ENCODE results near the gene ME3.

ME3 gene

GRCh38 chr11:86484795-86485166 is 187.6 kb downstream of the ME3 start:
- Histone ChIP-seq H2AFZ (ENCODE audit: low read length) (no peak overlapping the region), H3K27ac (ENCODE audit: low read length) (no peak overlapping the region), H3K9ac (ENCODE audit: low read length) (no peak overlapping the region), H3K79me2 (ENCODE audit: low read length) (no peaks in the 10 kb centered on the region), H3K4me2 (ENCODE audit: low read depth, low read length) (no peak overlapping the region), H4K20me1 (ENCODE audit: insufficient read depth, low read length) (no peaks in the 10 kb centered on the region), H3K27me3 (replicated peaks; ENCODE audit: insufficient read depth, low read length) (no peaks in the 10 kb centered on the region), H3K4me1 (ENCODE audit: low read length) (no peaks in the 10 kb centered on the region), H3F3A (ENCODE audit: insufficient read depth, low read length) (no peaks in the 10 kb centered on the region), H3K36me3 (replicated peaks; ENCODE audit: insufficient read depth, low read length) (no peaks in the 10 kb centered on the region), H3K9me2 (replicated peaks; ENCODE audit: insufficient read depth, low read length) (no peaks in the 10 kb centered on the region), H3K4me3 (ENCODE audit: low read length) (no peak overlapping the region), H3K9me3 (replicated peaks; ENCODE audit: insufficient read depth, low read length) (no peaks in the 10 kb centered on the region)
- TF ChIP-seq EZH2 (optimal IDR thresholded peaks at IDR 0.05; ENCODE audit: low read depth, low read length) (no peak), CTCF (IDR thresholded peaks at IDR 0.05; ENCODE audit: low read length) (no peak), EZH2phosphoT487 (IDR thresholded peaks at IDR 0.05; ENCODE audit: low read length) (no peak)
- DNase-seq = no peak

DNA sequence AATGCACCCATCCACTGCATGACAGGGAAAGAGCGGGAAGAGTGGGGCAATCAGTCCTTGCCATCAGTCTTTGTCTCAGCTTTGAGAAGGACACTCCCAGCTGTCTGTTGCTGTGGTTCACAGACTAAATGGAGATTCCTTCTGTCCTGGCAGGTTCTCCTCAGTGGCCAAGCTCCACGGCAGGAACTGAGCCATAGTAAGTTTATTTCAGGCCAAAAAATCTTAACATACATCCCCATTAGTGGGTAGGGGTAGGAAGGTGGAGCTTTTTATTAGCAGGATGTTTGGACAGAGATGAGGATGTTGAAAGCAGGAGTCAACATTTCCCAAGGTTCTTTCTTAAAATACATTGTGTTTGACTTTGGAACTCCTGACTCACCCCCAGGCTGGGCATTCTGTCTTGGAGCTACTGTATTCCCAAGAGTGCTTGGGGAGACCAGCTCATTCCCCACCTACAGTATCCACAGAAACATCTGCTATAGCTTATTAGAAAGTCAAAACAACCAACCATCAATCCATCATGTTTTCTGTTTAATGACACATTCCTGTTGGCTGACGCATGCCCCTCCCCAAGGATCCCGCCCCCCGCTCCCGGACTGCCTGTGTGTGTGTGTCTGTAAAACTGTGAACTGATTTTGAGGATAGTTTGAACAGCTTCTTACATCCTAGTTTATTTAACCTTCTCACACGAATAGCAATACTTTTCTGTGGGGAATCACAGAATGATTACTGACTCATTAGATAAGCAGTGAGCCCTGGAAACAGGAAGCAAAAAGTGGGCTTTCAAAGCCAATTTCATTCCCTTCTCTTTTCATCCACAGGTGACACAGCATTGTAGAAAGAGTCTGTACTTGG is 188.2 kb downstream of the ME3 start:
- Histone ChIP-seq H3F3A (ENCODE audit: insufficient read depth, low read length) (no peaks in the 10 kb centered on the region), H3K9me3 (replicated peaks; ENCODE audit: insufficient read depth, low read length) (no peaks in the 10 kb centered on the region), H3K9ac (ENCODE audit: low read length) (no peak overlapping the region), H3K27ac (ENCODE audit: low read length) (no peak overlapping the region), H3K27me3 (replicated peaks; ENCODE audit: insufficient read depth, low read length) (no peaks in the 10 kb centered on the region), H2AFZ (ENCODE audit: low read length) (no peak overlapping the region), H3K4me1 (ENCODE audit: low read length) (no peaks in the 10 kb centered on the region), H3K4me2 (ENCODE audit: low read depth, low read length) (no peak overlapping the region), H4K20me1 (ENCODE audit: insufficient read depth, low read length) (no peaks in the 10 kb centered on the region), H3K79me2 (ENCODE audit: low read length) (no peaks in the 10 kb centered on the region), H3K36me3 (replicated peaks; ENCODE audit: insufficient read depth, low read length) (no peaks in the 10 kb centered on the region), H3K4me3 (ENCODE audit: low read length) (no peak overlapping the region), H3K9me2 (replicated peaks; ENCODE audit: insufficient read depth, low read length) (no peaks in the 10 kb centered on the region)
- DNase-seq = no peak
- TF ChIP-seq CTCF (IDR thresholded peaks at IDR 0.05; ENCODE audit: low read length) = no peak
- no peak for TF ChIP-seq EZH2phosphoT487 (IDR thresholded peaks at IDR 0.05; ENCODE audit: low read length)
- no peak for TF ChIP-seq EZH2 (optimal IDR thresholded peaks at IDR 0.05; ENCODE audit: low read depth, low read length)

DNA sequence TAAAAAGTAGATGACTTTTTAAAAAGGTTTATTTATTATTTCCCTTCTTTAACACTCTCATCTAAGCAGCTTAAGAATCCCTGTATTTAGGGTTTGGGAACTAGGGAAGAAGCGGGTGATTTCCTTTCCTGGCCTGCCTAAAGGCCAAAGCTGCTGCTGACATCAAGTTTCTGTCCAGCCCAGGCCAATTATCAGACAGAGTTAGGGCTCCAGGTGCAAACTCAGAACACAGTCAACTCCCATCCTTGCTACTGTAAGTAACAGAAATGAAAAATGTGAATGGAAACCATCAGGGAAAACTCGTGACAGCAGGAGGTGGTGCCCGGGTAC is 188.8 kb downstream of the ME3 start:
- no peak for TF ChIP-seq CTCF (IDR thresholded peaks at IDR 0.05; ENCODE audit: low read length)
- TF ChIP-seq EZH2phosphoT487 (IDR thresholded peaks at IDR 0.05; ENCODE audit: low read length) = no peak
- no peak for TF ChIP-seq EZH2 (optimal IDR thresholded peaks at IDR 0.05; ENCODE audit: low read depth, low read length)
- Histone ChIP-seq H3K9me3 (replicated peaks; ENCODE audit: insufficient read depth, low read length) (no peaks in the 10 kb centered on the region), H2AFZ (ENCODE audit: low read length) (no peak overlapping the region), H3K9ac (ENCODE audit: low read length) (no peak overlapping the region), H3K4me2 (ENCODE audit: low read depth, low read length) (no peak overlapping the region), H3K4me3 (ENCODE audit: low read length) (no peak overlapping the region), H3K27ac (ENCODE audit: low read length) (no peak overlapping the region), H3K9me2 (replicated peaks; ENCODE audit: insufficient read depth, low read length) (no peaks in the 10 kb centered on the region), H3K4me1 (ENCODE audit: low read length) (no peaks in the 10 kb centered on the region), H4K20me1 (ENCODE audit: insufficient read depth, low read length) (no peaks in the 10 kb centered on the region), H3F3A (ENCODE audit: insufficient read depth, low read length) (no peaks in the 10 kb centered on the region), H3K36me3 (replicated peaks; ENCODE audit: insufficient read depth, low read length) (no peaks in the 10 kb centered on the region), H3K27me3 (replicated peaks; ENCODE audit: insufficient read depth, low read length) (no peaks in the 10 kb centered on the region), H3K79me2 (ENCODE audit: low read length) (no peaks in the 10 kb centered on the region)
- DNase-seq = no peak

Measured in MM.1S (cell line).